HG02973 (cell line): ENCODE data around the gene EFNA5.

Source experiments
- ATAC-seq: cut with Tn5 transposase; IDR thresholded peaks from one replicate; pipeline ENCODE4 v1.9.1; 2021; ENCODE audit warnings: moderate library complexity; ENCODE audit not compliant: unreplicated experiment

EFNA5 gene

DNA sequence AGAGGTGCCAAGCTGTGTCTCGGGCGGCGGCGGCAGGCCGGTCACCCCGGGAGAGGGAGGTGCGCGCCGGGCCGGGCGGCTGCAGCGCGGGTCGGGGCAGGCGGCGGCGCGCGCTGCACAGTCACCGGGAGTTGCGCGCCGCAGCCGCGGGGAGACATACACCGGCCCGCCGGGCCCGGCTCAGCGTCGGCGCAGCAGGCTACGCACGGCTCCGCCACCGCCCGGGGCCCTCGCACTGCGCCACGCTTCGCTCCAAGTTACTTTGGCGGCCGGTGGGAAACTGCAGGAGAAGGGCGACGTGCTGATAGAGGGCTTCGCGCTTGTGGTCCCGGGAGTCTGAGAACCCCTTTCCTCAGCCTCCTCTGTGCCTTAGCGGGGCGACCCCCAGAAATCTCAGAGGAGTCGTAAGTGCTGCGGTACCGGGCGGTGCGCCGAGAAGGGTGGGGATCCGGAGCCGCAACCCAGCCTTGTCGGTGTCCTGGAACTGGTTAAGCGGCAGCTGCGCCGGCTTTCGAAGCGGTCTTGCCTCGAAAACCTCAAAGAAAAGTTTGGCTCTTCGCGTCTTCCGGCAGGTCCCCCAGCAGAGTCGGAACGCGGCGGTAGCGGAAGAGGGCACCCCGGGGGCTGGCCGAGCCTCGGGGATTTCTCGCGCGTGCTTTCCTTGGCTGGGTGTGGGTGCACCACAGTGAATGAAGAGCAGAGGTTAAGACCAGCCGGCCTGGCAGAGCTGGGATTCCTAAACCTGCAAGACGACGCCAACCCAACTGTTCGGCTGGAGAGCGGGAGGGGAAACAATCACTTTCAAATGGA, at the start of gene EFNA5:
EFNA5 (minus strand) TSS at position 6 of the 810 bp plus-strand sequence.
- ATAC-seq: no peak

DNA sequence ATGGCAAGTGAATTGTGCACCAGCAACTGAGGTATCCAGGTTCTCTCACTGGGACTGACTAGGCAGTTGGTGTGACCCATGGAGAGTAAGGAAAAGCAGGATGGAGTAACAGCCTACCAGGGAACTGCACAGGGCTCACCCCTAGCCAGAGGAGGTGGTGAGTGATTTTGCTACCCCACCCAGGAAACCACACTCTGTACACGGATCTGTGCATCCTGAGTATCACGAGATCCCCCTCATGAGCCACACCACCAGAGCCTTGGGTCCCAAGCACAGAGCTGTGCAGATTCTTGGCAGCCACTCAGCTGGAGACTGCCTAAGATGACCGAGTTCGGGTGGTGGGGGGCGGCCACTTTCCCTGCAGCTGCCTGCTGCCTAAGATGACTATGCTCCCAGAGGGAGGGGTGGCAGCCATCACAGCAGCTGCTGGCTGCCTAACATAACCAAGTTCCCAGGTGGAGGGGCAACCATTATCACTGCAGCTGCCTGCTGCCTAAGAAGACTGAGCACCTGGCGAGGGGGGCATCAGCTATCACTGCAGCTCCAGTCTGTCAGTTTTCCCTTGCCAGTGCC, 48.4 kb upstream of the EFNA5 start:
- ATAC-seq: no peak

DNA sequence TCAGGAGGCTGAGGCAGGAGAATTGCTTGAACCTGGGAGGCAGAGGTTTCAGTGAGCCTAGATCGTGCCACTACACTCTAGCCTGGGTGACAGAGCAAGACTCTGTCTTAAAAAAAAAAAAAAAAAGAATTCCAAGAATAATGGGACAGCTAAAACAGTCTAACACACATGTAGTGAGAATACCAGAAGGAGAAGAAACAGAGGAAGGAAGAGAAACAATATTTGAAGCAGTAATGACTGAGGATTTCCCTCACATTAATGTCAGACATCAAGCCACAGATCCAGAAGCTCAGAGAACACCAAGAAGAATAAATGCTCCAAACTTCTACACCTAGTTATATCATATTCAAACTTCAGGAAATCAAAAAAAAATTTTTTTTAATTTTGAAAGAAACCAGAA, 47.1 kb upstream of the EFNA5 start:
- no peak for ATAC-seq

GRCh38 chr5:107713228-107713627, 42.5 kb upstream of the EFNA5 start:
- ATAC-seq: no peak

GRCh38 chr5:107712359-107712870, 41.7 kb upstream of the EFNA5 start:
- no peak for ATAC-seq

DNA sequence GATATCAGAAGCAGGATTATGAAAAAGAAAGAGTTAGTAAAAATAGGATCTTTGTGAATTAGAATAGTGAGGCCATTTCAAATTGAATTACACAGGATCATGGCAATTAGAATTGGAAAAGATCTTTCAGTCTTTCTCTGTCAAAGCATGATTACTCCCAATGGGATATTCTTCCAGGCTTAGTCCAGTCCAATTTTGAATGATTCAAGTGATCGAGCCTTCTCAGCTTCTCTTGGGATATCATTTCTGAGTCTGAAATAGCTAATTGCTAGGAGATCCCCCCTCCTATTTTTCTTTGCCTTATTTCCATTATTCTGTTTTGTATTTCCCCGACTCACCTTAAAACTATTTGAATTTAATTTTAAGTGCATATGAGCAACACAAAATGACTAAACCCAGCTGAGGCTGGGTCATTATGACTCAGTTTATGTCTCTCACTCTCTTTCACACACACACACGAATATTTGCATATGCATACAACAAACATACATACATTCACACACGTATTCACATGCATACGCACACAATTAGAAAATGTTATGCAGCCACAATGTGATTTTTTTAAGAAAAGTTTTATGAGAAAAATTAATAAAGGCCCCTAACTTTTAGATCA, 34.8 kb upstream of the EFNA5 start:
- ATAC-seq: no peak

GRCh38 chr5:107704681-107705401, 34.1 kb upstream of the EFNA5 start:
- no peak for ATAC-seq

DNA sequence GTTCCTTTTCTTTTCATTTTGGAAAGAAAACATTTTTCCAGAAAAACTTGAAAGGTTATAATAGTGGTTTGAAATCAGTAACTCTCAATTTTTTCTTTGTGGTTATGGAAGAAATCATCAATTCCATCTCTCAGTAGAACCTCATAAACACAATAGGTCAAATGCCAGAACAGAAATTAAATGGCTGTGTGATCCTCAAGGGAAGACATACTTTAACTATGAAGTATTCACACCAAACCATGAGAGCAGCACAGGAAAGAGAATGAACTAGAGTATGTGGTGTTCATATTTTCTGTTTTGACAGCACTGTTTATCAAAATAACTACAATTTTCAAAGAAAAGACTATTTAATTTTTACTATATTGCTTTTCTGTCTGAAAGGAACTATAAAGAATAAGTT, 29.7 kb upstream of the EFNA5 start:
- ATAC-seq: no peak

DNA sequence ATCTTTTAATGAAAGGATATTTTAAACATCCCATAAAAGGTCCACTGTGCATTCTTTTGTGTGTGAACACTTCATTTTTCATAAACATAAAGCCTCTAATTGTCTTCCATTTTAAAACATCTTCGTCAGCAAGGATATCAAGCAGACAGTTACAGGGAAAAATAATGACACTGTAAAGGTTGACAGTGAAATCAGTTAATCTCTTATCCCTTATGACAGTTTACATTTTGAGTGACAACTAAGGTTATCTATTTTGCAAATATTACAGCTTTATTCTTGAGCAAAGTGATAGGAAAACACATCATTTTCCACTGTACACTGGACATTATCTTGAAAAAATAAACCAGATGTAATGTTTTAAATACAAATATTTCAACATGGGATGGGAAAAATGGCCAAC, 28.7 kb upstream of the EFNA5 start:
- no peak for ATAC-seq

DNA sequence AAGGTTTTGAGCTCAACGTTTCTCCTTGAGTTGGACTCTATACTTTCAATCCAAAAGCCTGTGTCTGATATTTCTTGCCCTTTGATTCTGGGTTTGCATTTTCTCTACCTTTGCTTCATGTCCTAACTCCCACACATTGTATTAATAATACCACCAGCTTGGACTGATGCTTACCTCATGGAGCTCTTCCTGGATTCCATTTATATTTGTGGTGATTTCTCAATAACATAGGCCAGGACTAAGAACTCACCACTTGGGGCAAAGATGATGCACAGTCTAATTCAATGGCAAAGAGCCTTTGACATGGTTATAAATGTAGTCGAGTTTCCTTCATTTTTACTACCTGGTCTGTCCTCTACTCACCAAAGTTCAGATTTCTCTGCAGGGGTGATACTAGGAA, 27.5 kb upstream of the EFNA5 start:
- no peak for ATAC-seq

GRCh38 chr5:107696498-107696897, 25.8 kb upstream of the EFNA5 start:
- ATAC-seq: no peak

GRCh38 chr5:107696080-107696479, 25.3 kb upstream of the EFNA5 start:
- ATAC-seq: no peak

DNA sequence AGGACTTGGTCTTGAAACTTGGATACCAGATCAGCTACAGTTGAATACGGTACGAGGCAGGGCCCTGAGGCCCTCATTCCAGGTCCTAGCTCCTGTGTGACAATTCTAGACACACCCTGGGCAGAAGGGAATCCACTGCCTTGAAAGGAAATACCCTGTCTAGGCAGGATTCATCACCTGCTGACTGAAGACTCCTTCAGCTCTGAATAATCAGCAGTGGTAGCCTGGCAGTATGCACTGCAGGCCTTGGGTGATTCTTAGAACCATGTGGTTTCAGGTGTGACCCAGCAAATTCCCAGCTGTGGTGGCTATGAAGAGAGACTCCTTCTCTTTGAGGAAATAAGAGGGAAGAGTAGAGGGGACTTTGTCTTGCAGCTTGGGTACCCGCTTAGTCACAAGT, 17.2 kb upstream of the EFNA5 start:
- no peak for ATAC-seq

GRCh38 chr5:107687404-107687803, 16.7 kb upstream of the EFNA5 start:
- no peak for ATAC-seq

- no peak for ATAC-seq
Observed at GRCh38 chr5:107682533-107682932, 11.8 kb upstream of the EFNA5 start.

DNA sequence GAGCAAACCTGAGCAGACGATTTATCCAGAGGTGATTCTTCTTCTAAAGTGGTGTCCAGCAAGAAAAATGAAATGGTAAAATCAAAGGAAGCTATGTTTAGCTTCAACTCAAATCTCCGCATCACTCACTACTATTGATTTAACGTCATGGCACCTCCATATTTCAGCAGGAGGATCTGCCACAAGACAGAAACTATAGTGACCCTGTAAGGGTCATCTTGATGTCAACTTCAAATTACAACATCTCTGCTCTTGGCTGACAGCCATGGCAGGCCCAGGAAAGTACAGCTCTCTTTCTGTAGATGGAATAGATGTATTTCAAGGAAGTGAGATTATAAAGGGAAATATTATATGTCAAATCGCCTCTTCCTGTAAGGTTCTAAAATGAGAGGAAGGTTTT, 10.1 kb upstream of the EFNA5 start:
- no peak for ATAC-seq

DNA sequence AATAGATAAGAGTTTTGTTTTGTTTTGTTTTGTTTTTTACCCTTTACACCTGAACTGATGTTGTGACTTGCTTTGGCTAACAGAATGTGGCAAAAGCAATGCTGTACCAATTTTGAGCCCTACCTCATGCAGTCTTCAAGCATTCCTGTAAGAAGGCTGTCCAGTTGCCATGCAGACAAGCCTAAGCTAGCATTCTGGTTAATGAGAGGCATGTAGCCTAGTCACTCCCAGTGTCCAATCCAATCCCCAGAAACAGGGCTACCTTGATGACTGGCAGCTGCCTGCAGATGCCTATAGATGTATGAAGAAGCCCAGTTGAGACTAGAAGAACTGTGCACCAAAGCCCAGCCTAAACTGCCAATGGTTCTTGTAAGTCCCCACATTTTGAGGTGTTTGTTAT, 9.4 kb upstream of the EFNA5 start:
- no peak for ATAC-seq

DNA sequence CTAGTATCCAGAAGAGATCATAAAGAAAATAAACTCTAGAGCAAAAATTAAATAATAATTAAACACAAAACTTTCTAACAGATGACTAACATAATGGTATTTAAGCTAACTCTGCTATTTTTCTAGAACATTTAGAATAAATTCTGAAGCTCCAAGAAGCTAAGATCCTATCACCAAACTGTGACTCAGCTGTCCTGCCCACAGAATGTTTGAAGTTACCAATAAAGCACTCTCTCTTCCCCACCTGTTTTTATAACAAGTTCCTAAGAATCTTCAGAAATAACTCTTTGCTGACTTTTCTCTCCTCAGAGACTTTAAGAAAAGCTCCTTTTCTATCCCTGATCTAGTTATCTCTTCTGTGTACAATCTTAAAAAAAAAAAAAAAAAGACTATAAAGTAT, 6.0 kb upstream of the EFNA5 start:
- no peak for ATAC-seq

- ATAC-seq: no peak
Observed at GRCh38 chr5:107675201-107675600, 4.5 kb upstream of the EFNA5 start.

- no peak for ATAC-seq
Observed at GRCh38 chr5:107674655-107675054, 3.9 kb upstream of the EFNA5 start.

DNA sequence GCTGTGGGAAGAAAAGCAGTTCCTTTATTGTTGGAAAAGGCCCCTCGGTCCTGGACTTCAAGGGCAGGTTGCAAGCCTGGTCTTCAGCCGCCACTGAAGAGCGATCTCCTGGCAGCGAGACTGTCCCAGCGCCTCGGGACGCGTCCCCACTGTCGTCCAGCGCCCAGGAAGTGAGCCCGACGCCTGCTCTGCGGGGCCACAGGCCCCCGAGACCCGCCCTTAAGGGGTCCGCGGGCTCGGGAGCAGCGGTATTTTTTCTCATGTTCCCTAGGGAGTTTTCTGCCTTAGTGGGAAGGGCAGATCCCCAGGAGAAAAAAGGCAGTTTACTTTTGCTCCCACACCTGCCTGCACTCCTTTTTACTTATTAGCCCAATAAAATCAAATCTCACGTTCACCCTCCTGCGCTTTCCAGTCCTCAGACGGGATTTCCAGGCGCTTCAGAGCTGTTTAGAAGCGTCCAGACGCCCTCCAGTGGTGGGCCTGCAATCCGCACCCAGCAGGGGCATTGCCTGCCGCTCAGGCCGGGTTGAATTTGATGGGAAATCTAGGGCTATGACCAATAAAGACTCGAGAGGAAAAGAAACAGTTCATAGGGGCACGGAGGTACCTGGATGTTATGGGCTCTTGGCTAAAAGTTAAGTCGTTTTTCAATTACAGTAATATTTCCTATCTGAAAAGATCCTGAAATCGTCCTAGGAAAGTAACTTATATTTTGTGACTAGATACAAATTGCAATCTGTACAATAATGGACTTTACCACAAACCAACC, 2.8 kb upstream of the EFNA5 start:
- peak; percentile 85 for ATAC-seq
